GM12878 (cell line): Measurements from ENCODE around the gene ALAS1. TPM values are rescaled to one million over a fixed set of nuclear protein-coding genes. Genes with fewer than 3 reads are reported as not detected.

Experiments used
- ATAC-seq: fragments of 200-7000 bp; cut with Tn5 transposase; 3 replicates; pipeline ENCODE4 v1.9.1; 2020; ENCODE audit warnings: mild to moderate bottlenecking, moderate library complexity
- BruUV-seq: library from RNA; stranded (reverse); fragments of 400-500 nt; replicated peaks from 2 replicates; lab custom pipeline; 2021; lab: Mats Ljungman, UMichigan
- CTCF ChIA-PET: fragments of 300-600 bp; sonication (Branson Sonifier 250); formaldehyde crosslinking; extraction: SDS; loops from one replicate; lab custom pipeline; 2021; ENCODE audit warnings: inconsistent platforms; lab: Yijun Ruan, JAX
- POLR2A ChIA-PET: fragments of 350-600 bp; formaldehyde crosslinking; extraction: SDS; loops from one replicate; lab custom pipeline; 2021; ENCODE audit warnings: inconsistent platforms; lab: Charles Lee
- RAD21 ChIA-PET: fragments of 300-600 bp; sonication (Branson Sonifier 250); formaldehyde crosslinking; loops from one replicate; lab custom pipeline; 2023; ENCODE audit warnings: antibody characterized with exemption; ENCODE audit not compliant: unreplicated experiment; lab: Charles Lee
- SMC1A ChIA-PET: fragments of 300-600 bp; sonication (Branson Sonifier 250); formaldehyde crosslinking; loops from one replicate; lab custom pipeline; 2023; ENCODE audit not compliant: unreplicated experiment, uncharacterized antibody; lab: Charles Lee
- DNase-seq: peaks from one replicate; pipeline ENCODE4 v3.0.0-alpha.2; 2011; ENCODE audit warnings: low read depth, low spot score
- FAIRE-seq: peaks from 3 replicates; lab custom pipeline; 2011; peaks lifted over from hg19 to GRCh38; lab: Jason Lieb, UNC
- H2AFZ ChIP-seq: 2 replicates; pipeline ENCODE4 v1.6.0; 2011; ENCODE audit warnings: low read depth, low read length, control low read depth; ENCODE audit not compliant: control insufficient read depth
- H3K27ac ChIP-seq: 2 replicates; pipeline ENCODE4 v1.5.1; 2011; ENCODE audit warnings: control low read depth; ENCODE audit not compliant: control insufficient read depth, insufficient read depth
- H3K27me3 ChIP-seq, 2 experiments: replicated peaks in 1 of 2; 2 replicates each; pipeline versions ENCODE4 v1.6.0 to v1.6.1; 2011; ENCODE audit warnings: low read length in 1 of 2; ENCODE audit not compliant: control insufficient read depth in 2 of 2, insufficient read depth in 2 of 2
- H3K36me3 ChIP-seq, 2 experiments: 2 replicates each; pipeline ENCODE4 v1.5.1; 2011; ENCODE audit warnings: low read length in 1 of 2; ENCODE audit not compliant: control insufficient read depth in 2 of 2, insufficient read depth in 2 of 2
- H3K4me1 ChIP-seq: 2 replicates; pipeline ENCODE4 v1.6.1; 2011; ENCODE audit warnings: mild to moderate bottlenecking, low read length, moderate library complexity, mixed read lengths; ENCODE audit not compliant: control insufficient read depth, insufficient read depth
- H3K4me2 ChIP-seq: 2 replicates; pipeline ENCODE4 v1.6.0; 2011; ENCODE audit warnings: control low read depth; ENCODE audit not compliant: control insufficient read depth, insufficient read depth
- H3K4me3 ChIP-seq: fragments of 200-600 bp; sonication (generic); 2 replicates; pipeline ENCODE4 v1.5.1; 2016
- H3K79me2 ChIP-seq: 2 replicates; pipeline ENCODE4 v1.6.0; 2011; ENCODE audit warnings: low read length; ENCODE audit not compliant: control insufficient read depth, insufficient read depth
- H3K9ac ChIP-seq: 2 replicates; pipeline ENCODE4 v1.8.0; 2011; ENCODE audit warnings: low read length, control low read depth, mixed read lengths; ENCODE audit not compliant: control insufficient read depth, insufficient read depth
- H3K9me3 ChIP-seq: replicated peaks from 3 replicates; pipeline ENCODE4 v1.5.1; 2011; ENCODE audit warnings: mild to moderate bottlenecking, low read length; ENCODE audit not compliant: control insufficient read depth, insufficient read depth
- H4K20me1 ChIP-seq: 2 replicates; pipeline ENCODE4 v1.6.0; 2011; ENCODE audit not compliant: control insufficient read depth, insufficient read depth
- ATF2 ChIP-seq: IDR thresholded peaks from 2 replicates; pipeline ENCODE4 v1.6.1; 2012; ENCODE audit warnings: low read length, inconsistent platforms
- EGR1 ChIP-seq, 2 experiments: IDR thresholded peaks; 1 replicate in 1 of 2; 2 replicates in 1 of 2; pipeline ENCODE4 v1.6.1; 2011 to 2012; ENCODE audit warnings: low read depth in 2 of 2, low read length in 2 of 2, borderline replicate concordance in 1 of 2, mild to moderate bottlenecking in 1 of 2, moderate library complexity in 1 of 2
- EZH2 ChIP-seq: IDR thresholded peaks from 2 replicates; pipeline ENCODE4 v1.6.1; 2012; ENCODE audit warnings: low read depth, mild to moderate bottlenecking, control low read depth, inconsistent platforms, low read length, borderline replicate concordance; ENCODE audit not compliant: control insufficient read depth
- GATAD2B ChIP-seq: fragments of 450-650 bp; conservative IDR thresholded peaks from 2 replicates; pipeline ENCODE4 v1.6.1; 2017; ENCODE audit warnings: low read depth, mild to moderate bottlenecking, moderate library complexity
- JUNB ChIP-seq: IDR thresholded peaks from 2 replicates; pipeline ENCODE4 v1.6.1; 2016; ENCODE audit warnings: antibody characterized with exemption, mild to moderate bottlenecking
- MEF2B ChIP-seq: fragments of 450-650 bp; IDR thresholded peaks from 2 replicates; pipeline ENCODE4 v1.6.1; 2018; ENCODE audit warnings: mild to moderate bottlenecking, moderate library complexity; ENCODE audit not compliant: partially characterized antibody, poor library complexity, severe bottlenecking
- SIX5 ChIP-seq: IDR thresholded peaks from 2 replicates; pipeline ENCODE4 v1.6.1; 2011; ENCODE audit warnings: mild to moderate bottlenecking, low read depth, low read length, moderate library complexity; ENCODE audit not compliant: severe bottlenecking
- STAT3 ChIP-seq: IDR thresholded peaks from 2 replicates; pipeline ENCODE4 v1.6.1; 2011; ENCODE audit warnings: low read depth, low read length, improper control_type of control experiment
- TARDBP ChIP-seq: IDR thresholded peaks from 2 replicates; pipeline ENCODE4 v1.6.1; 2016; ENCODE audit warnings: borderline replicate concordance
- WGBS: methylation state at CpG from one replicate; pipeline ENCODE4 v1.1.6; 2016; ENCODE audit warnings: low lambda C conversion rate; ENCODE audit not compliant: insufficient replicate concordance, insufficient coverage; ENCODE audit errors: missing lambda C conversion rate; 5-methylcytosine and 5-hydroxymethylcytosine counted together
- in situ Hi-C: fragments of 300-500 bp; cut with MboI; formaldehyde crosslinking; loops from 9 replicates; pipeline ENCODE4 v1.14.3; 2018; ENCODE audit warnings: mixed read lengths
- intact Hi-C: fragments of 100-400 bp; cut with micrococcal nuclease; formaldehyde crosslinking; loops from one replicate; pipeline ENCODE4 v1.14.2; 2022; ENCODE audit not compliant: unreplicated experiment
- polyA plus RNA-seq, 11 experiments: library from polyadenylated mRNA; depleted of rRNA in 4 of 11; unstranded in 6 of 11; stranded (reverse) in 5 of 11; fragments of >200 nt; fragmentation: Nextera tagmentation in 4 of 11; fragmentation: Illumina TruSeq in 1 of 11; extraction: Ambion mirVana in 4 of 11; extraction: Trizol in 1 of 11; gene quantifications; 1 replicate in 1 of 11; 2 replicates in 10 of 11; pipeline versions ENCODE4 v1.2.1 to v1.2.3, GENCODE V29; 2011 to 2016; ENCODE audit warnings: inconsistent platforms in 2 of 11, missing spikeins in 2 of 11, low read depth in 1 of 11
- total RNA-seq, 4 experiments: library from RNA; depleted of rRNA in 3 of 4; stranded (reverse); fragments of >200 nt in 3 of 4; fragmentation: Illumina TruSeq in 1 of 4; extraction: Trizol in 1 of 4; gene quantifications; 2 replicates each; pipeline versions ENCODE4 v1.2.1 to v1.2.3, GENCODE V29; 2013 to 2021
- TF ChIP-seq, protein P1 (sequence below): fragments of 450-650 bp; formaldehyde crosslinking; IDR thresholded peaks from 2 replicates; pipeline ENCODE4 v1.5.0; 2022; ENCODE audit warnings: mild to moderate bottlenecking, missing genetic modification characterization
- TF ChIP-seq, protein P2 (sequence below): fragments of 450-650 bp; IDR thresholded peaks from 2 replicates; pipeline ENCODE4 v1.6.1; 2017; ENCODE audit warnings: low read depth, mild to moderate bottlenecking, moderate library complexity
- TF ChIP-seq, protein P3 (sequence below): IDR thresholded peaks from 2 replicates; pipeline ENCODE4 v1.6.1; 2012; ENCODE audit warnings: mild to moderate bottlenecking, low read depth, low read length

ALAS1 gene
- total and polyA plus RNA-seq, 10 of the 15 experiments (the other 5 are each of a cell fraction or from before 2014, with no cell fraction given), result 69.9 to 115 (median 94.1) TPM

- Histone ChIP-seq H3K27me3 (no peaks in the 10 kb centered on the region), H3K4me1 (peaks cover 16% of the 10 kb centered on the region; the same call in 1 of the 2 replicates), H3K79me2 (peaks cover 5% of the 10 kb centered on the region), H3K9me3 (no peaks in the 10 kb centered on the region), H3K4me2 (no peak overlapping the region), H3K9ac (no peak overlapping the region), H3K4me3 (no peak overlapping the region), H2AFZ (no peak overlapping the region), H3K36me3 (peaks cover 11 to 43% of the 10 kb centered on the region in 2 experiments), H4K20me1 (no peaks in the 10 kb centered on the region), H3K27ac (no peak overlapping the region)
- FAIRE-seq (no peak), DNase-seq (no peak), ATAC-seq (no peak)
- ChIA-PET SMC1A (interaction anchor here (1.0 to 2.3 kb wide), 3 partner anchors 9 to 20 kb away, joined by 4 to 16 read pairs (median 5); partner anchors contain the start of gene TLR9), CTCF (interaction anchor here (1.0 to 7.2 kb wide), 9 partner anchors 9 to 205 kb away, joined by 3 to 59 read pairs (median 4); no protein-coding TSS in a partner anchor), RAD21 (interaction anchor here (1.0 kb wide), 1 partner anchor 52 kb away, joined by 3 read pairs; the partner anchor contains the start of gene POC1A), POLR2A (interaction anchor here (1.0 to 1.4 kb wide), 4 partner anchors 10 to 51 kb away, joined by 3 to 4 read pairs (median 4); partner anchors contain the start of gene TWF2)
- no TSS peak for BruUV-seq
- intact Hi-C loops, result no loop called here
- 89% methylated on average over 6 of the region's 6 CpGs for WGBS
- in situ Hi-C loops, result no loop called here
- TF ChIP-seq ATF2 (no peak), GATAD2B (no peak), JUNB (no peak), TARDBP (no peak), EZH2 (no peak), SIX5 (no peak), STAT3 (no peak), EGR1 (IDR thresholded peaks at IDR 0.05; ENCODE audit: borderline replicate concordance in 1 of 2, low read depth in 2 of 2, low read length in 2 of 2) (no peak), MEF2B (no peak)
- TF ChIP-seq, protein P1, sequence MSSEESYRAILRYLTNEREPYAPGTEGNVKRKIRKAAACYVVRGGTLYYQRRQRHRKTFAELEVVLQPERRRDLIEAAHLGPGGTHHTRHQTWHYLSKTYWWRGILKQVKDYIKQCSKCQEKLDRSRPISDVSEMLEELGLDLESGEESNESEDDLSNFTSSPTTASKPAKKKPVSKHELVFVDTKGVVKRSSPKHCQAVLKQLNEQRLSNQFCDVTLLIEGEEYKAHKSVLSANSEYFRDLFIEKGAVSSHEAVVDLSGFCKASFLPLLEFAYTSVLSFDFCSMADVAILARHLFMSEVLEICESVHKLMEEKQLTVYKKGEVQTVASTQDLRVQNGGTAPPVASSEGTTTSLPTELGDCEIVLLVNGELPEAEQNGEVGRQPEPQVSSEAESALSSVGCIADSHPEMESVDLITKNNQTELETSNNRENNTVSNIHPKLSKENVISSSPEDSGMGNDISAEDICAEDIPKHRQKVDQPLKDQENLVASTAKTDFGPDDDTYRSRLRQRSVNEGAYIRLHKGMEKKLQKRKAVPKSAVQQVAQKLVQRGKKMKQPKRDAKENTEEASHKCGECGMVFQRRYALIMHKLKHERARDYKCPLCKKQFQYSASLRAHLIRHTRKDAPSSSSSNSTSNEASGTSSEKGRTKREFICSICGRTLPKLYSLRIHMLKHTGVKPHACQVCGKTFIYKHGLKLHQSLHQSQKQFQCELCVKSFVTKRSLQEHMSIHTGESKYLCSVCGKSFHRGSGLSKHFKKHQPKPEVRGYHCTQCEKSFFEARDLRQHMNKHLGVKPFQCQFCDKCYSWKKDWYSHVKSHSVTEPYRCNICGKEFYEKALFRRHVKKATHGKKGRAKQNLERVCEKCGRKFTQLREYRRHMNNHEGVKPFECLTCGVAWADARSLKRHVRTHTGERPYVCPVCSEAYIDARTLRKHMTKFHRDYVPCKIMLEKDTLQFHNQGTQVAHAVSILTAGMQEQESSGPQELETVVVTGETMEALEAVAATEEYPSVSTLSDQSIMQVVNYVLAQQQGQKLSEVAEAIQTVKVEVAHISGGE, result no peak
- TF ChIP-seq, protein P2, sequence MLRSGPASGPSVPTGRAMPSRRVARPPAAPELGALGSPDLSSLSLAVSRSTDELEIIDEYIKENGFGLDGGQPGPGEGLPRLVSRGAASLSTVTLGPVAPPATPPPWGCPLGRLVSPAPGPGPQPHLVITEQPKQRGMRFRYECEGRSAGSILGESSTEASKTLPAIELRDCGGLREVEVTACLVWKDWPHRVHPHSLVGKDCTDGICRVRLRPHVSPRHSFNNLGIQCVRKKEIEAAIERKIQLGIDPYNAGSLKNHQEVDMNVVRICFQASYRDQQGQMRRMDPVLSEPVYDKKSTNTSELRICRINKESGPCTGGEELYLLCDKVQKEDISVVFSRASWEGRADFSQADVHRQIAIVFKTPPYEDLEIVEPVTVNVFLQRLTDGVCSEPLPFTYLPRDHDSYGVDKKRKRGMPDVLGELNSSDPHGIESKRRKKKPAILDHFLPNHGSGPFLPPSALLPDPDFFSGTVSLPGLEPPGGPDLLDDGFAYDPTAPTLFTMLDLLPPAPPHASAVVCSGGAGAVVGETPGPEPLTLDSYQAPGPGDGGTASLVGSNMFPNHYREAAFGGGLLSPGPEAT, result no peak
- TF ChIP-seq, protein P3, sequence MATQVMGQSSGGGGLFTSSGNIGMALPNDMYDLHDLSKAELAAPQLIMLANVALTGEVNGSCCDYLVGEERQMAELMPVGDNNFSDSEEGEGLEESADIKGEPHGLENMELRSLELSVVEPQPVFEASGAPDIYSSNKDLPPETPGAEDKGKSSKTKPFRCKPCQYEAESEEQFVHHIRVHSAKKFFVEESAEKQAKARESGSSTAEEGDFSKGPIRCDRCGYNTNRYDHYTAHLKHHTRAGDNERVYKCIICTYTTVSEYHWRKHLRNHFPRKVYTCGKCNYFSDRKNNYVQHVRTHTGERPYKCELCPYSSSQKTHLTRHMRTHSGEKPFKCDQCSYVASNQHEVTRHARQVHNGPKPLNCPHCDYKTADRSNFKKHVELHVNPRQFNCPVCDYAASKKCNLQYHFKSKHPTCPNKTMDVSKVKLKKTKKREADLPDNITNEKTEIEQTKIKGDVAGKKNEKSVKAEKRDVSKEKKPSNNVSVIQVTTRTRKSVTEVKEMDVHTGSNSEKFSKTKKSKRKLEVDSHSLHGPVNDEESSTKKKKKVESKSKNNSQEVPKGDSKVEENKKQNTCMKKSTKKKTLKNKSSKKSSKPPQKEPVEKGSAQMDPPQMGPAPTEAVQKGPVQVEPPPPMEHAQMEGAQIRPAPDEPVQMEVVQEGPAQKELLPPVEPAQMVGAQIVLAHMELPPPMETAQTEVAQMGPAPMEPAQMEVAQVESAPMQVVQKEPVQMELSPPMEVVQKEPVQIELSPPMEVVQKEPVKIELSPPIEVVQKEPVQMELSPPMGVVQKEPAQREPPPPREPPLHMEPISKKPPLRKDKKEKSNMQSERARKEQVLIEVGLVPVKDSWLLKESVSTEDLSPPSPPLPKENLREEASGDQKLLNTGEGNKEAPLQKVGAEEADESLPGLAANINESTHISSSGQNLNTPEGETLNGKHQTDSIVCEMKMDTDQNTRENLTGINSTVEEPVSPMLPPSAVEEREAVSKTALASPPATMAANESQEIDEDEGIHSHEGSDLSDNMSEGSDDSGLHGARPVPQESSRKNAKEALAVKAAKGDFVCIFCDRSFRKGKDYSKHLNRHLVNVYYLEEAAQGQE, result no peak
These were observed 7.9 kb downstream of the ALAS1 start for GRCh38 chr3:52205727-52206372.
